ENCODE measurements around the gene ILKAP. TPM values are rescaled to one million over a fixed set of nuclear protein-coding genes. Genes with fewer than 3 reads are reported as not detected.
A peak's percentile ranks its signal among the peaks of the same experiment; 100 is the strongest.
"Not testable (repeated sequence)": the region's sequence is repeated elsewhere in the genome, so short reads cannot be mapped to it uniquely, and the experiment has no call there.

Gene ILKAP
- total and polyA plus RNA-seq, 2 donors (not counting 1 experiment from before 2014, with no cell fraction given) = 27.9 to 31.3 TPM

- no peak overlapping the region for H3K4me2 ChIP-seq (ENCODE audit: extremely low read depth, insufficient read depth, low read length)
- H3K9ac ChIP-seq (ENCODE audit: insufficient read depth, low read length) = no peak overlapping the region
- H3K4me3 ChIP-seq (replicated peaks in 1 of 4; ENCODE audit: control extremely low read depth in 1 of 4, insufficient read depth in 1 of 4, low read depth in 3 of 4, low read length in 4 of 4) = no peak overlapping the region
- TF ChIP-seq CTCF (conservative IDR thresholded peaks at IDR 0.05 in 1 of 2, IDR thresholded peaks at IDR 0.05 in 1 of 2; ENCODE audit: low read depth in 1 of 2, low read length in 2 of 2) (no peak), EZH2 (IDR thresholded peaks at IDR 0.05; ENCODE audit: low read length, missing control alignments) (no peak)
- H3K4me1 ChIP-seq (ENCODE audit: control insufficient read depth, extremely low read depth, insufficient read depth, low read length) = peaks cover 26% of the 10 kb centered on the region
- H3K27me3 ChIP-seq (ENCODE audit: control insufficient read depth, insufficient read depth, low read length) = no peaks in the 10 kb centered on the region
- no peak overlapping the region for H2AFZ ChIP-seq (ENCODE audit: low read length)
- H3K36me3 ChIP-seq (ENCODE audit: control insufficient read depth, insufficient read depth, low read length) = peaks cover 32% of the 10 kb centered on the region
- no peaks in the 10 kb centered on the region for H4K20me1 ChIP-seq (ENCODE audit: control insufficient read depth, extremely low read depth, insufficient read depth, low read length)
- DNase-seq (ENCODE audit: low read depth in 2 of 2) = peak in 1 of 2 donors; percentile 20
- no peaks in the 10 kb centered on the region for H3K79me2 ChIP-seq (ENCODE audit: control insufficient read depth, insufficient read depth, low read length)
- H3K27ac ChIP-seq (ENCODE audit: insufficient read depth, low read length) = peak overlapping the region; percentile 13
- no peaks in the 10 kb centered on the region for H3K9me3 ChIP-seq (ENCODE audit: control insufficient read depth, insufficient read depth, low read depth, low read length)
These were observed 31.8 kb downstream of the ILKAP start for GRCh38 chr2:238171575-238172187.

GRCh38 chr2:238171072-238171431, 32.4 kb downstream of the ILKAP start:
- not testable (repeated sequence) for H4K20me1 ChIP-seq (ENCODE audit: control insufficient read depth, extremely low read depth, insufficient read depth, low read length); H2AFZ ChIP-seq (ENCODE audit: low read length); H3K27me3 ChIP-seq (ENCODE audit: control insufficient read depth, insufficient read depth, low read length); H3K79me2 ChIP-seq (ENCODE audit: control insufficient read depth, insufficient read depth, low read length); H3K9me3 ChIP-seq (ENCODE audit: control insufficient read depth, insufficient read depth, low read depth, low read length); H3K4me3 ChIP-seq (replicated peaks in 1 of 4; ENCODE audit: control extremely low read depth in 1 of 4, insufficient read depth in 1 of 4, low read depth in 3 of 4, low read length in 4 of 4); H3K9ac ChIP-seq (ENCODE audit: insufficient read depth, low read length); H3K4me2 ChIP-seq (ENCODE audit: extremely low read depth, insufficient read depth, low read length)
- peak in 1 of 2 donors; percentile 14 for DNase-seq (ENCODE audit: low read depth in 2 of 2)
- peaks cover 32% of the 10 kb centered on the region for H3K36me3 ChIP-seq (ENCODE audit: control insufficient read depth, insufficient read depth, low read length)
- peak overlapping the region; percentile 92 for H3K27ac ChIP-seq (ENCODE audit: insufficient read depth, low read length)
- H3K4me1 ChIP-seq (ENCODE audit: control insufficient read depth, extremely low read depth, insufficient read depth, low read length) = peaks cover 26% of the 10 kb centered on the region

- Histone ChIP-seq H3K9ac (ENCODE audit: insufficient read depth, low read length) (peak overlapping the region; percentile 62), H3K4me2 (ENCODE audit: extremely low read depth, insufficient read depth, low read length) (no peak overlapping the region), H3K4me1 (ENCODE audit: control insufficient read depth, extremely low read depth, insufficient read depth, low read length) (peaks cover 26% of the 10 kb centered on the region), H3K36me3 (ENCODE audit: control insufficient read depth, insufficient read depth, low read length) (peaks cover 32% of the 10 kb centered on the region), H3K27me3 (ENCODE audit: control insufficient read depth, insufficient read depth, low read length) (no peaks in the 10 kb centered on the region), H3K4me3 (replicated peaks in 1 of 4; ENCODE audit: control extremely low read depth in 1 of 4, insufficient read depth in 1 of 4, low read depth in 3 of 4, low read length in 4 of 4) (no peak overlapping the region), H3K79me2 (ENCODE audit: control insufficient read depth, insufficient read depth, low read length) (no peaks in the 10 kb centered on the region), H3K9me3 (ENCODE audit: control insufficient read depth, insufficient read depth, low read depth, low read length) (no peaks in the 10 kb centered on the region), H3K27ac (ENCODE audit: insufficient read depth, low read length) (peak overlapping the region; percentile 92), H2AFZ (ENCODE audit: low read length) (no peak overlapping the region), H4K20me1 (ENCODE audit: control insufficient read depth, extremely low read depth, insufficient read depth, low read length) (no peaks in the 10 kb centered on the region)
- peak; percentile 4 to 11 for DNase-seq (ENCODE audit: low read depth in 2 of 2)
- no peak for TF ChIP-seq EZH2 (IDR thresholded peaks at IDR 0.05; ENCODE audit: low read length, missing control alignments)
These were observed 33.0 kb downstream of the ILKAP start for GRCh38 chr2:238170386-238171071.

GRCh38 chr2:238169708-238170251, 33.7 kb downstream of the ILKAP start:
- peak; percentile 97 to 98 for DNase-seq (ENCODE audit: low read depth in 2 of 2)
- no peaks in the 10 kb centered on the region for H3K79me2 ChIP-seq (ENCODE audit: control insufficient read depth, insufficient read depth, low read length)
- peak overlapping the region in 2 of 4 experiments; percentile 18 to 29 for H3K4me3 ChIP-seq (replicated peaks in 1 of 4; ENCODE audit: control extremely low read depth in 1 of 4, insufficient read depth in 1 of 4, low read depth in 3 of 4, low read length in 4 of 4)
- H3K4me1 ChIP-seq (ENCODE audit: control insufficient read depth, extremely low read depth, insufficient read depth, low read length) = peaks cover 26% of the 10 kb centered on the region
- H3K9ac ChIP-seq (ENCODE audit: insufficient read depth, low read length) = peak overlapping the region; percentile 62
- no peak overlapping the region for H2AFZ ChIP-seq (ENCODE audit: low read length)
- H4K20me1 ChIP-seq (ENCODE audit: control insufficient read depth, extremely low read depth, insufficient read depth, low read length) = no peaks in the 10 kb centered on the region
- no peak for TF ChIP-seq CTCF (conservative IDR thresholded peaks at IDR 0.05 in 1 of 2, IDR thresholded peaks at IDR 0.05 in 1 of 2; ENCODE audit: low read depth in 1 of 2, low read length in 2 of 2)
- TF ChIP-seq EZH2 (IDR thresholded peaks at IDR 0.05; ENCODE audit: low read length, missing control alignments) = no peak
- H3K27ac ChIP-seq (ENCODE audit: insufficient read depth, low read length) = peak overlapping the region; percentile 92
- no peaks in the 10 kb centered on the region for H3K9me3 ChIP-seq (ENCODE audit: control insufficient read depth, insufficient read depth, low read depth, low read length)
- H3K27me3 ChIP-seq (ENCODE audit: control insufficient read depth, insufficient read depth, low read length) = no peaks in the 10 kb centered on the region
- peaks cover 27% of the 10 kb centered on the region for H3K36me3 ChIP-seq (ENCODE audit: control insufficient read depth, insufficient read depth, low read length)
- peak overlapping the region; percentile 73 for H3K4me2 ChIP-seq (ENCODE audit: extremely low read depth, insufficient read depth, low read length)

Data from fibroblast of lung (primary cell).